Hematopoietic multipotent progenitor cell treated with erythropoietin and hydrocortisone succinate and interleukin-3 and kit ligand, for 15 days (in vitro differentiated cells): Measurements from ENCODE around the gene LMAN2.

Experiments
- DNase-seq: peaks from one replicate; pipeline ENCODE4 v3.0.0-alpha.2; 2015; ENCODE audit warnings: low spot score

Gene LMAN2

DNA sequence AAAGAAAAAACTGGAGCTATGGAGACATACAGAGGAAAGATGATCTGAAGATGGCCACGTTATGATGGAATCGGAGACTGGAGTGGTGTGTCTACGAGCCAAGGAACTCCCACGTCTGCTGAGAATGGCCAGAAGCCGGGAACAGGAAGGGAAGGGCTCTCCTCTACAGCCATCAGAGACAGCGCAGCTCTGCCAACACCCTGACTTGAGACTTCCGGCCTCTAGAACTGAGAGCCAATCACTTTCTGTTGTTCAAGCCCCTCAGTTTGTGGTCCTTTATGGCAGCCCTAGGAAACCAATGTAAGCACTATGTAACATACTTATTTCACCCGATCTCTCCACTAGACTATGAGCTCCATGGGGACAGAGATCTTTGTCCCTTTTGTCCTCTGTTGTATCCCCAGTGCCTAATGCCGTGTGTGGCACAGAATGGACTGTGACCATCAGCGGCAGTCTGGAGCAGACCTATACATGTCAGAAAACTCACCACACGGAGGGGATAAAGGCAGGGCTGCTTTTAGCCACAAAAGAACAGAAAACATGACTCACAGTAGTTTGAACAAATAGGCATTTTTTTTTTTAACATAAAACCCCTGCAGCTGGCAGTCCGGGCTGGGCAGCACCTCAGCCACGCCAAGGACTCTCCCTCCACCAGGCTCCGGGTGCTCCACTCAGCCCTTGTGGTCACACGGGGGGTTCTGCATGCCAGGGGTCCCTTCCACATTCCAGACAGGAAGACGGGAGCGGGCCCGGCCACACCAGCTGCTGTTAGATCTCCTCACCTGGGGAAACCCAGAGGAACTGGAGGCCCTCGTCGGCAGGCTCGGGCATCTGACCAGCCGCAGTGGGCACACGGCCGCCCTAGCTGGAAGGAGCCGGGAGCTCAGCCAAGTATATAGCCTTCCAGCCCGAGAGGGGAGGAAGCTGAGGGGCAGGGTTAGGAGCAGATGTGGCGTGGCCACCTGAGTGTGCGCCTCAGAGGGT, 23.6 kb downstream of the LMAN2 start:
- no peak for DNase-seq

- no peak for DNase-seq
Measured at GRCh38 chr5:177325868-177326381, 25.5 kb downstream of the LMAN2 start.

GRCh38 chr5:177320879-177321278, 30.6 kb downstream of the LMAN2 start:
- no peak for DNase-seq

DNA sequence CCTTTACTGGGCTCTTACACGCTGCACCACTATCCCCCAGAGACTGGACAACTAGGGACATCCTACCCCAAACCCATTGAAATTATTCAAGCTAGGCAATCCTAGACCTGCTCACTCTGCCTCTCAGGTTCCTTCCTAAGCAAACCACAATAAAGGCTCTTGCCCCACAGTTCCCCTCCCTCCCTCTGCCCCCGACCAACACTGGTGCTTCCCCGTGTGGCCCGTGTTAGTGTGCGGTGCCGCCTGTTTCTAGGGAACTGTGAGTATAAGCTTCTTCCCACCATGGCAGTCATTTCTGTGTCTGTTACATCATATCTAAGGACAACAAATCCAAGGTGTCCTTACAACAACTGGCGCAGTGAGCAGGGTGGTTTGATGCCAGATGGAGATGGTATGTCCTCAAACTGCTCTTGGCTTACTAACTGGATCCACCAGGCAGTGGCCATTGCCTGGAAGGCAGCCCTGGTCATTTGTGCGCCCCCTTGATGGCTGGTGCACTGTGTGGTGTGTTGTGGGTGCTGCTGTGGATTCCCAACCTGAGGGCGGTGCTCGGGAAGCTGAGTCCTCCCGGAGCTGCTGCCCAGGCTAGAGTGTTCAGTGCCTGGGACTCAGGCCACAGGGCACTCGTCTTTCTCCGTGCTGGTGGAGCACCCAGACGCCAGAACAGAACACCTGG, 31.4 kb downstream of the LMAN2 start:
- DNase-seq: no peak

GRCh38 chr5:177317959-177318377, 33.5 kb downstream of the LMAN2 start:
- peak; percentile 81 for DNase-seq

DNA sequence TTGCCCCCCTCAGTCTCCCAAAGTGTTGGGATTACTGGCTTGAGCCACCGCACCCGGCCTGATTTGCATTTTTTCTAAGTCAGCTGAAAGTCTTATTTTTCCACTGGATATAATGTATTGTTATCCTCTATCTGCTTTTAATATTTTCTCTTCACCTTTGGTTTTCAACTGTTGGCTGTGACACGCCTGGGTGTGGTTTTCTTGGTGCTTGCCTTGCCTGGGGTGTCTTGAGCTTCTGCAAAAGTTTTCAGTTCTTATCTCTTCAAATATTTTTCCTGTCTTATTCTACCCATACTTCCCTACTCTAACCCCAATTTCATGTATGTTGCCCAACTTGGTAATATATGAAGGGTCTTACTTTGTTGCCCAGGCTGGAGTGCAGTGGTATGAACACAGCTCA, 35.5 kb downstream of the LMAN2 start:
- DNase-seq: no peak

- no peak for DNase-seq
Measured at GRCh38 chr5:177315411-177315810, 36.1 kb downstream of the LMAN2 start.

- DNase-seq: no peak
Measured at GRCh38 chr5:177314376-177315342, 36.8 kb downstream of the LMAN2 start.

DNA sequence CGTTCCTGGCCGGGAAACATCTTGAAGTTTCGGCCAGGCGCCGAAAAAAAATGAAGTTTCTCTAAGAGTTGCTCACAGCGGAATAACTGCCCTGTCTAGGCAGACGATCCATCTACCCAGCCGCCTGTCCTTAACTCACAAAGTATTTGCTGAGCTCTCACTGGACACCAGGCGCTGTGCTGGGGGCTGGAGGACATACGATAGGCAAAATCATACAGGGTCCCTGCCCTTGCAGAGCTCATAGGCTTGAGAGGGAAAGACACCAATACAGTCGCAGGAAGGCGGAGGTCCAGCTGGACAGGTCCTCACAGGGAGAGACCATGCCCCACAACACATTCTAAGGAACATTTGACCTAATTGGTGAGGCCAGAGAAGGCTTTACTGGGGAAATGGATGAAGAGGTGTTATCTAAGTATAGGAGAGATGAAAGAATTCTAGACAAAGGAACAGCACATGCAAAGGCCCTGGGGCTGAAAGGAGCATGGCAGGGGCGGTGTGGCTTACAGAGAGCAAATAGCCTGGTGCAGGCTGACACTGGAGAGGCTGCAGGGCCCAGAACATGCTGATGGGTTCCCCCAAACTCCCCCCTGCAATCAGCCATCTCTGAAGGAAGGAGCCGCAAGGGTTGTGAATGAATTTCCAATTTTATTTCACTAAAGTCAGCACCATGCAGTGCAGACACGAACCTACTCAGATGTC, 37.8 kb downstream of the LMAN2 start:
- no peak for DNase-seq

DNA sequence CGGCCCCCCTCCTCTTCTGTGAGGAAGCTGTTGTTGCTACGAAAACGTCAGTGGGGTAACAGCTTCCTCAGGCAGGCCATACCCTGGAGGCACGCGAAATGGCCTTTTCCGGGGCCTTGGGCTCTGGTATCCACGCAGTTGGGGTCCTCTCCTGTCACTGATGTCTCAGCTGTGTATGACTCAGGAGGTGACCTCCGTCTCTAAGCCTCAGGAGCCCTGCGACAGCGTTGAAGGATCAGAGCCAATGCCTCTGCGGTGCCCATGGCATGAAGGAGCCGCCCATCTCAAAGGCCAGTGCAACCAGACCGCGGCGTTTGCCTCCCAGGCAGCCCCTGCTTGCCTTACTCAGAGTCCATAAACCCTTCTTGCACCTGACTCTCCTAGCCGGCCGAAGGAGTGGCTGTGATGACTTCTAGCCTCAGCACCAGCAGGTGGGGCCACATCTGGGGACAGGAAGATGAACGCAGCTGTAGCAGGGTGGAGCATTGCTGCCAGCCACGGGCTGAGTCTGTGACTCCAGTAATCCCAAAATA, 38.8 kb downstream of the LMAN2 start:
- peak; percentile 76 for DNase-seq

- DNase-seq: peak; percentile 97
Measured at GRCh38 chr5:177311723-177312648, 39.5 kb downstream of the LMAN2 start, which contains the start of gene MXD3. Gene MXD3, minus strand, starts transcription at chr5:177311898. Its CDS starts 68 bp downstream, at chr5:177311830.

DNA sequence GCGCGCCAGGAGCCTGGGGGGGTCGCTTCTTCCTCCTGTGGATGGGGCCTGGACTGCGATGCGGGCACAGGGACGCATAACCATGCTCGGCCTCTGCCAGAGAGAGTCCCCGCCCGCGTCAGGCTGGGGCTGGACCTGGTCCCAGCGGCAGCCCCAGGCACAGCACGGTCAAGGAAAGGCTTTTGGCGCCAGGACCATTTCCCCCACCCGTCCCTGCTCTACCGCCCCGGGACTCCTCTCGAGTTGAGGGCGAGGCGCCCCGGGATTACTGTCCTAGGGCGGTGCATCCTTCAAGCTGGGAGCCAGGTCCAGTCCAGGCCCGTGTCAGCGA, 40.1 kb downstream of the LMAN2 start:
- DNase-seq: no peak

DNA sequence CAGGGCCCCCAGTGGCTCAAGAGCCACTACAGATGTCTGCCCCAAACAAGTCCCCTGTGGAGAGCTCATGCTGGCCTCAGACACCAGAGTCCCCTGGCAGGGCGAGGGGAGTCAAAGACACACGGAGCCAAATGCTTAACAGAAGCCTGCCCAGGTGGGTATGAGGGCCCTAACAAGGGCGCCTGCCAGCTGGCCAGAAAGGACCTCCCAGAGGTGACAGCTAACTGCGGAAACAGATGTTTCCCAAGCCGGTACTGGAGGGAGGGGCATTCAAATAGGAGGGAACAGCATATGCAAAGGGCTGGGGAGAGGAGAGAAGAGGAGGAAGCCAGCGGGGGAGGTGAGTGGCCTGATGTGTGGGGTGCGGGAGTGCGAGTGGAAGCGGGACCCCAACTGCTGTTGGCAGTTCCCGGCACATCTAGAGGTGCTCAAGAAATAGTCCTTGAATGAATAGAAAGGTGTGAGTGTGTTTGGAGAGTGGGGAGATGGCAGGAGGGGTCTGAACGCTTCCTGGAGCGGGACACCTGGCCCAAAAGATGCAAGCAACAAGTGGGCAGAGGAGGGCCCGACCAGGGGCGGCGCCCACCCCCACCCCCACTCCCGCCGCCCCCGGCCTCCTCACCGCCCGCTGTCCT, 40.6 kb downstream of the LMAN2 start:
- DNase-seq: peak; percentile 60

- no peak for DNase-seq
Measured at GRCh38 chr5:177310332-177310731, 41.1 kb downstream of the LMAN2 start.

DNA sequence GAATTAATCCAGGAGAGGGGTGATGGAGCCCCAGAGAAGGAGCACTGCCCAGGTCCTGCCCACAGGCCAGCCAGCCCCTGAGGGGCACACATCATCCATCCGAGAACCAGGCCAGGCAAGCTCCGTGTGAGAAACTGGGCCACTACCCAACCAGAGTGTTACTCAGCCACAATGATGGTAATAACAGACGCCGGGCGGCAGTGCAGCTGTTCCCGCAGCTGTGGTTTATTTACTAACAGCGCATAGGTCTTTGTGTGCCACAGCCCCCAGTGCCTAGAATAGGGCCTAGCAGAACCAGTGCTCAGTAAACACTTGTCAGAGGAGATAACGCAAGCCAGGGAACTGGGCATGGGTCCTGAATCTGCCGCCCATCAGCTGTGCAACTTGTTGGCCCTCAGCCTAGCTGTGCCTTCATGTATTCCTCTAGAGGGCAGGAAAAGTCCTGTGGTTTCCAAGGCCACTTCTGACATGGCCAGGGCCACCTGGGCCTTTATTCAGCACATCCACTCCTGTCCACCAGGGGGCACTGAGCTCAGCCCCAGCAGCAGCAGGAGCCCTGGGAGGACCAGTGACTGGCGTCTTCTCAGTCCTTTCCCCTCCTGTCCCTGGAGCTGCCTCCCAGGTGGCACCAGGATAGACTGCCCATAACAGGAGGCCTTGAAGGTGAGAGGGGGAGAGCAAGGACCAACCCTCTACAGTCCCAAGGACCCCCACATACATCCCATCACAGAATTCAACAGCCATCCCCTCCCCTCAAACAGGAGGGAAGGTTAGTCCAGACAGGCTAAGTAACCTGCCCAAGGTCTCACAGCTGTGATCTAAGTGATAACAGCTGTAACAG, 41.9 kb downstream of the LMAN2 start:
- DNase-seq: peak; percentile 88

DNA sequence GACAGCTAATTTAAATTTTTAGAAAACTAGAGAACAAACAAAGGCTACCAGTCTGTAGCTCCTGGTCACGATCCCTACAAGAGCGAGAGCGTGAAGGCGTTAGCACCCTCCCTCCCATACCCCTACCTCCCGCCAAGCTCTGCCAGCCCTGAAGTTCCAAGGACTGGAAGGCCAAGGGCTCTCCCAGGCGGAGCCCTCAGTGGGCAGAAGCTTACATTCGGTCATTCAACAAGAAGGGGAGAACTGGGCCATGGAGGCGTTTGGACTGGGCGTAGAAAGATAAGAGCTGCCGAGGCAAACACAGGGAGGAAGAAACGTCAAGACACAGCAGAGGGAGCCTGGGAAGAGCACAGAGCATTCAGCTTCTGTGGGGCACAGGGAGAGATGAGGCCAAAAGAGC, 42.7 kb downstream of the LMAN2 start:
- DNase-seq: no peak

DNA sequence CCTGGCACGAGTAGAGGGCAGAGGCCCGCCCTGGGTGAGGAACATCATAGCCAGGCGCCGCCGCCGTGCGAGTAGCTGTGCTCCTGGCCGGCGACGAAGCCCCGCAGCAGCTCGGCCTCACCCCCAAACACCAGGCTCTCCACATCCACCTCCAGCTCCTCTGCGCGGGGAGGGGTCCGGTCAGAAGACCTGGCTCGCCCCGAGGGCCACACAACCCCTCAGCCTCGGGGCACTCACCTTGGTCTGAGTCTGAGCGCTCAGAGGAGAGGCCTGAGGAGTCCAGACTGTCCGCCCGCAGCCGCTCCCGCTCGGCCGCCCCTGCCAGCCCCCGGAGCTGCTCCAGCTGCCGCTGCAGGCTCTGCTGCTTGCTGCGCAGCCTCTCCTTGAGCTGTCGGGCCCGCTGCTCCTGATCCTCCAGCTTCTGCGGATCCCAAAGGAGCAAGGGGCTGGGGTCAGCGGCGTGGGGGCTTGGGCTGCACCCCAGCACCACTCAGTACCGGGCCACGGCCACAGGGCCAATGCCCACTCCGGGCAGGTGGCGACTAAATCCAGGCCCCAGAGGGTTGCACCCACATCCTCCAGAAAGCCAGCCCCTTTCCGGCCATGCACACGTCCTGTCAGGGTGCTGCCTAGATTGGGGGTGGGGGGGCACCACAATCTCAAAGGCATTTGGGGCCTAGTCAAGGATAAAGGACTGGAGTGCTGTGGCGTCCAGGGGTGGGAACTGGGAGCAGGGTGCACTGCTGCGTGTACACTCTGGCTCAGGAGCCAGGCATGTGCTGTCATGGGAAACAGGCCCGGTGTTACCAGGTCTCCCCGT, 43.7 kb downstream of the LMAN2 start:
- no peak for DNase-seq
